GM23248 (cell line): Measurements from ENCODE around the gene DENND2D. TPM values are rescaled to one million over a fixed set of nuclear protein-coding genes. Genes with fewer than 3 reads are reported as not detected.

Source experiments
- DNase-seq: peaks from one replicate; pipeline ENCODE4 v3.0.0-alpha.2; 2015
- H2AFZ ChIP-seq: fragments of 200-600 bp; sonication (generic); 2 replicates; pipeline ENCODE4 v1.6.1; 2016; ENCODE audit warnings: antibody characterized with exemption
- H3F3A ChIP-seq: fragments of 200-600 bp; sonication (generic); 2 replicates; pipeline ENCODE4 v1.6.1; 2016; ENCODE audit warnings: mild to moderate bottlenecking, antibody characterized with exemption, mixed run types; ENCODE audit not compliant: insufficient read depth
- H3K27ac ChIP-seq: fragments of 200-600 bp; sonication (generic); 2 replicates; pipeline ENCODE4 v1.5.1; 2016; ENCODE audit warnings: mild to moderate bottlenecking
- H3K27me3 ChIP-seq: fragments of 200-600 bp; sonication (generic); replicated peaks from 2 replicates; pipeline ENCODE4 v1.6.1; 2016; ENCODE audit warnings: mild to moderate bottlenecking; ENCODE audit not compliant: insufficient read depth
- H3K36me3 ChIP-seq: fragments of 200-600 bp; sonication (generic); 2 replicates; pipeline ENCODE4 v1.6.1; 2016; ENCODE audit warnings: low read depth, mild to moderate bottlenecking
- H3K4me1 ChIP-seq: fragments of 200-600 bp; sonication (generic); 2 replicates; pipeline ENCODE4 v1.6.1; 2016; ENCODE audit warnings: mild to moderate bottlenecking; ENCODE audit not compliant: insufficient read depth
- H3K4me2 ChIP-seq: fragments of 200-600 bp; sonication (generic); one replicate; pipeline ENCODE4 v1.6.1; 2016; ENCODE audit warnings: mild to moderate bottlenecking; ENCODE audit not compliant: unreplicated experiment
- H3K4me3 ChIP-seq: fragments of 200-600 bp; sonication (generic); 2 replicates; pipeline ENCODE4 v1.5.1; 2016; ENCODE audit warnings: mild to moderate bottlenecking
- H3K79me2 ChIP-seq: fragments of 200-600 bp; sonication (generic); 2 replicates; pipeline ENCODE4 v1.6.1; 2016; ENCODE audit warnings: mild to moderate bottlenecking; ENCODE audit not compliant: insufficient read depth
- H3K9ac ChIP-seq: fragments of 200-600 bp; sonication (generic); 2 replicates; pipeline ENCODE4 v1.6.1; 2016; ENCODE audit warnings: mild to moderate bottlenecking
- H3K9me2 ChIP-seq: fragments of 200-600 bp; sonication (generic); 2 replicates; pipeline ENCODE4 v1.6.1; 2016; ENCODE audit warnings: mixed run types, mild to moderate bottlenecking, moderate library complexity; ENCODE audit not compliant: insufficient read depth
- H3K9me3 ChIP-seq: fragments of 200-600 bp; sonication (generic); one replicate; pipeline ENCODE4 v1.6.1; 2017; ENCODE audit warnings: low read depth
- H4K20me1 ChIP-seq: fragments of 200-600 bp; sonication (generic); 2 replicates; pipeline ENCODE4 v1.6.0; 2016; ENCODE audit not compliant: insufficient read depth
- EZH2 ChIP-seq: fragments of 200-600 bp; sonication (generic); IDR thresholded peaks from 2 replicates; pipeline ENCODE4 v1.6.1; 2018; ENCODE audit warnings: antibody characterized with exemption, mild to moderate bottlenecking; ENCODE audit not compliant: insufficient read depth, poor library complexity, severe bottlenecking
- EZH2phosphoT487 ChIP-seq: fragments of 200-600 bp; sonication (generic); IDR thresholded peaks from 2 replicates; pipeline ENCODE4 v1.6.1; 2018; ENCODE audit warnings: antibody characterized with exemption, moderate library complexity, mild to moderate bottlenecking, low read depth; ENCODE audit not compliant: insufficient read depth
- WGBS, 2 experiments: methylation state at CpG; one replicate each; pipeline ENCODE4 v1.1.6; 2015 to 2017; ENCODE audit warnings: low lambda C conversion rate in 2 of 2, low coverage in 1 of 2; ENCODE audit errors: missing lambda C conversion rate in 2 of 2; 5-methylcytosine and 5-hydroxymethylcytosine counted together
- in situ Hi-C: fragments of 300-500 bp; cut with MboI; formaldehyde crosslinking; loops from 2 replicates; pipeline ENCODE4 v1.15.0; 2020
- polyA plus RNA-seq: library from polyadenylated mRNA; unstranded; fragments of >200 nt; fragmentation: Nextera tagmentation; extraction: Ambion mirVana; gene quantifications from 2 replicates; pipeline ENCODE4 v1.2.1, GENCODE V29; 2016
- total RNA-seq: library from RNA; depleted of rRNA; stranded (reverse); fragments of >200 nt; shearing (Covaris generic); gene quantifications from 2 replicates; pipeline ENCODE4 v1.2.3, GENCODE V29; 2014

DENND2D gene
- total and polyA plus RNA-seq, 2 experiments from 2014 or later = 3.7 to 6.6 TPM

- in situ Hi-C loops = no loop called here
- Histone ChIP-seq H3F3A (0 out of 2 replicates have a peak, but pooled peaks cover 5% of the 10 kb centered on the region), H3K36me3 (peaks cover 25% of the 10 kb centered on the region), H2AFZ (no peak overlapping the region), H3K9me2 (no peaks in the 10 kb centered on the region), H3K27ac (no peak overlapping the region), H3K4me3 (no peak overlapping the region), H3K4me2 (no peak overlapping the region), H3K27me3 (no peaks in the 10 kb centered on the region), H4K20me1 (no peaks in the 10 kb centered on the region), H3K79me2 (peaks cover 100% of the 10 kb centered on the region), H3K9ac (no peak overlapping the region), H3K4me1 (peaks cover 26% of the 10 kb centered on the region), H3K9me3 (no peaks in the 10 kb centered on the region)
- WGBS, 2 experiments = 93 to 100% methylated on average over 2 of the region's 2 CpGs
- no peak for DNase-seq
- TF ChIP-seq EZH2phosphoT487 (no peak), EZH2 (no peak)
These were observed 54.9 kb downstream of the DENND2D start for GRCh38 chr1:111145542-111145941.

GRCh38 chr1:111142356-111142975 is 58.0 kb downstream of the DENND2D start:
- in situ Hi-C loops = no loop called here
- no peak for TF ChIP-seq EZH2
- TF ChIP-seq EZH2phosphoT487 = no peak
- peaks cover 10% of the 10 kb centered on the region; the same call in 1 of the 2 replicates for H3F3A ChIP-seq
- H3K4me1 ChIP-seq = peaks cover 36% of the 10 kb centered on the region
- H3K4me3 ChIP-seq = no peak overlapping the region; the same call in 1 of the 2 replicates
- H3K36me3 ChIP-seq = peaks cover 1% of the 10 kb centered on the region; the same call in 1 of the 2 replicates
- peaks cover 97% of the 10 kb centered on the region for H3K79me2 ChIP-seq
- WGBS, 2 experiments = 77 to 83% methylated on average over 5 of the region's 5 CpGs
- no peaks in the 10 kb centered on the region for H3K9me2 ChIP-seq
- peak overlapping the region; percentile 98 for H3K4me2 ChIP-seq
- H3K27me3 ChIP-seq = no peaks in the 10 kb centered on the region
- H3K27ac ChIP-seq = no peak overlapping the region
- H4K20me1 ChIP-seq = no peaks in the 10 kb centered on the region
- no peak for DNase-seq
- H3K9ac ChIP-seq = 0 out of 2 replicates have a peak overlapping the region, but pooled peaks have one; percentile 2
- no peak overlapping the region for H2AFZ ChIP-seq
- H3K9me3 ChIP-seq = no peaks in the 10 kb centered on the region

- in situ Hi-C loops = no loop called here
- Histone ChIP-seq H3K27me3 (no peaks in the 10 kb centered on the region), H3K9ac (peak overlapping the region; percentile 94), H3K4me3 (peak overlapping the region; percentile 90), H3K9me2 (no peaks in the 10 kb centered on the region), H3K4me2 (peak overlapping the region; percentile 98), H2AFZ (peak overlapping the region; percentile 99), H3K9me3 (no peaks in the 10 kb centered on the region), H3K4me1 (peaks cover 31% of the 10 kb centered on the region), H4K20me1 (no peaks in the 10 kb centered on the region), H3K27ac (peak overlapping the region; percentile 79; the same call in 1 of the 2 replicates), H3F3A (peaks cover 10% of the 10 kb centered on the region; the same call in 1 of the 2 replicates), H3K36me3 (peaks cover 5% of the 10 kb centered on the region; the same call in 1 of the 2 replicates), H3K79me2 (peaks cover 92% of the 10 kb centered on the region)
- no peak for DNase-seq
- no peak for TF ChIP-seq EZH2
- TF ChIP-seq EZH2phosphoT487 = no peak
- WGBS, 2 experiments = 38 to 39% methylated on average over 5 of the region's 5 CpGs
These were observed 58.9 kb downstream of the DENND2D start for GRCh38 chr1:111141245-111142220.

- in situ Hi-C loops = no loop called here
- H3K4me2 ChIP-seq = peak overlapping the region; percentile 98
- no peaks in the 10 kb centered on the region for H3K27me3 ChIP-seq
- WGBS, 2 experiments = 0 to 2% methylated on average over 9 of the region's 9 CpGs
- H3K9ac ChIP-seq = peak overlapping the region; percentile 94
- H3K79me2 ChIP-seq = peaks cover 83% of the 10 kb centered on the region
- peak overlapping the region; percentile 79 for H3K27ac ChIP-seq
- TF ChIP-seq EZH2 = no peak
- no peak for TF ChIP-seq EZH2phosphoT487
- DNase-seq = peak; percentile 90
- no peaks in the 10 kb centered on the region for H4K20me1 ChIP-seq
- peak overlapping the region; percentile 90 for H3K4me3 ChIP-seq
- no peaks in the 10 kb centered on the region for H3K9me2 ChIP-seq
- no peaks in the 10 kb centered on the region for H3K9me3 ChIP-seq
- H3K36me3 ChIP-seq = peaks cover 13% of the 10 kb centered on the region
- H2AFZ ChIP-seq = peak overlapping the region; percentile 99
- H3F3A ChIP-seq = peaks cover 11% of the 10 kb centered on the region; the same call in 1 of the 2 replicates
- H3K4me1 ChIP-seq = peaks cover 26% of the 10 kb centered on the region
These were observed 59.8 kb downstream of the DENND2D start for GRCh38 chr1:111140680-111140967.
